ENCODE data around the gene GXYLT1. TPM values are rescaled to one million over a fixed set of nuclear protein-coding genes. Genes with fewer than 3 reads are reported as not detected.
"Not testable (repeated sequence)": the region's sequence is repeated elsewhere in the genome, so short reads cannot be mapped to it uniquely, and the experiment has no call there.

GXYLT1 gene
- total RNA-seq, 4 donors from 2014 or later = 7.4 to 14.7 (median 10.7) TPM

DNA sequence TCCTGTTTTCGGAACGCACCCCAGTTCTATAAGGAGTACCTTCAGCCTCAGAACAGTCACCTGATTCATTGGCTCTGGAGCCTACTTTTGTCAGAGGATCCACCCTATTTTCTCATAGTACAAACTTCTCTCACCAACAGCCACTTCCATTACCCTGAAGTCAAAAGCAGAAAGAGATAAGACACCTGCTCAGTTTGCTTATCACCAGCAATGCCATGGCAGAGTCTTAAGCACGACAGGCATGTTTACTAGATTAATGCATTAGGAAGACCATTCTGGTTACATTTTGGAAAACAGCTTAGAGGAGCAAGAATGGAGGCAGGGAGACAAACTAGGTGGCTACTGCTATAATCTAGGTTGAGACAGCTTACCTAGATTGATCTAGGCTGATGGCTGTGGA lies 67.7 kb downstream of the GXYLT1 start:
- H3K9me3 ChIP-seq = no peaks in the 10 kb centered on the region
- no peak overlapping the region for H3K27ac ChIP-seq
- H3K27me3 ChIP-seq = no peaks in the 10 kb centered on the region
- no peak overlapping the region for H3K4me3 ChIP-seq
- H3K36me3 ChIP-seq = no peaks in the 10 kb centered on the region
- TF ChIP-seq, protein P1, sequence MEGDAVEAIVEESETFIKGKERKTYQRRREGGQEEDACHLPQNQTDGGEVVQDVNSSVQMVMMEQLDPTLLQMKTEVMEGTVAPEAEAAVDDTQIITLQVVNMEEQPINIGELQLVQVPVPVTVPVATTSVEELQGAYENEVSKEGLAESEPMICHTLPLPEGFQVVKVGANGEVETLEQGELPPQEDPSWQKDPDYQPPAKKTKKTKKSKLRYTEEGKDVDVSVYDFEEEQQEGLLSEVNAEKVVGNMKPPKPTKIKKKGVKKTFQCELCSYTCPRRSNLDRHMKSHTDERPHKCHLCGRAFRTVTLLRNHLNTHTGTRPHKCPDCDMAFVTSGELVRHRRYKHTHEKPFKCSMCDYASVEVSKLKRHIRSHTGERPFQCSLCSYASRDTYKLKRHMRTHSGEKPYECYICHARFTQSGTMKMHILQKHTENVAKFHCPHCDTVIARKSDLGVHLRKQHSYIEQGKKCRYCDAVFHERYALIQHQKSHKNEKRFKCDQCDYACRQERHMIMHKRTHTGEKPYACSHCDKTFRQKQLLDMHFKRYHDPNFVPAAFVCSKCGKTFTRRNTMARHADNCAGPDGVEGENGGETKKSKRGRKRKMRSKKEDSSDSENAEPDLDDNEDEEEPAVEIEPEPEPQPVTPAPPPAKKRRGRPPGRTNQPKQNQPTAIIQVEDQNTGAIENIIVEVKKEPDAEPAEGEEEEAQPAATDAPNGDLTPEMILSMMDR (IDR thresholded peaks at IDR 0.05) = no peak
- no peak for TF ChIP-seq POLR2A (IDR thresholded peaks at IDR 0.05)
- no peak for DNase-seq
- H3K4me1 ChIP-seq = no peaks in the 10 kb centered on the region

GRCh38 chr12:42070036-42070435 lies 74.6 kb downstream of the GXYLT1 start:
- H3K27ac ChIP-seq = no peak overlapping the region
- no peak overlapping the region for H3K4me3 ChIP-seq
- no peak for DNase-seq

GRCh38 chr12:42059127-42059526 lies 85.5 kb downstream of the GXYLT1 start:
- H3K27ac ChIP-seq = no peak overlapping the region
- TF ChIP-seq, protein P1 (IDR thresholded peaks at IDR 0.05) = no peak
- TF ChIP-seq POLR2A (IDR thresholded peaks at IDR 0.05) = no peak
- H3K4me1 ChIP-seq = no peaks in the 10 kb centered on the region
- no peak overlapping the region for H3K4me3 ChIP-seq
- H3K9me3 ChIP-seq = no peaks in the 10 kb centered on the region
- no peaks in the 10 kb centered on the region for H3K36me3 ChIP-seq
- no peak for DNase-seq
- no peaks in the 10 kb centered on the region for H3K27me3 ChIP-seq

More at GRCh38 chr12:42070036-42070435, 74.6 kb downstream of the GXYLT1 start:
- H3K27me3 ChIP-seq = no peaks in the 10 kb centered on the region
- no peaks in the 10 kb centered on the region for H3K36me3 ChIP-seq
- no peaks in the 10 kb centered on the region for H3K9me3 ChIP-seq
- H3K4me1 ChIP-seq = no peaks in the 10 kb centered on the region
- no peak for TF ChIP-seq POLR2A (IDR thresholded peaks at IDR 0.05)
- TF ChIP-seq, protein P1 (IDR thresholded peaks at IDR 0.05) = no peak

DNA sequence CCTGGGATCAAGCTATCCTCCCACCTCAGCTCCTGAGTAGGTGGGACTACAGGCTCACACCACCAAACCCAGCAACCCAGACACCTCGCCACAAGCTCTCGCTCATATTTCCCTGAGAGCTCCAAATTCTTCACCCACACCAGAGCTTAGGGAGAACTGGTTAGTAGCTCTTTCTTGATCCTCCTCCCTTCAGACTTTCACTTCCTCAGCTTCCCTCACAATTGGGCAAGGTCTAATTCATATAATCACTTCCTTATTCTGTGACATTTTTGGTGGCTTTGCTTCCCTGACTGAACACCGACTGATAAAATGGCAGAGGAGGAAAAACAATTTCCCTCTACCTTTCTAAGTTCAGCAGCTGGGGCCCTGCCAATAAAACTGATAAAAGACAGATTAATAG lies 88.5 kb downstream of the GXYLT1 start:
- Histone ChIP-seq H3K4me3 (no peak overlapping the region), H3K27me3 (no peaks in the 10 kb centered on the region), H3K4me1 (no peaks in the 10 kb centered on the region), H3K36me3 (no peaks in the 10 kb centered on the region), H3K27ac (no peak overlapping the region), H3K9me3 (no peaks in the 10 kb centered on the region)
- no peak for TF ChIP-seq POLR2A (IDR thresholded peaks at IDR 0.05)
- TF ChIP-seq, protein P1 (IDR thresholded peaks at IDR 0.05) = no peak
- no peak for DNase-seq

DNA sequence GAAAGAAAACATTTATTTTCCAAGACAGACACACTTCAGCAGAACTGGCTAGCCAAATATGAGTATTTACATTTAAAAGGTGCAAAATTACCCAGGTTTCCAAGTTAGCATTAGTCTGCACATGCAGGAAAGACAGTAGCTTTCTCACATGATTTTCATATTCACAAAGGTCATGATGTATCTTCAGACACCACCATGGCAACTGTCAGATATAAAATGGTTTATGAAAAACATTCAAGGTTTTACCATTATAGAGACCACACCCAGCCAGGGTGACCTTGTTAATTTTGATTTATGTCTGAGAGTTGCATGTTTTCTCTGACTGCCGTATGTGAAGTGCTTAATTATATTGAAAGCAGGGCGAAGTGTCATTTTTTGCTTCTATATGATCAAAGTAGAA lies 91.2 kb downstream of the GXYLT1 start:
- no peaks in the 10 kb centered on the region for H3K4me1 ChIP-seq
- H3K4me3 ChIP-seq = no peak overlapping the region
- H3K27ac ChIP-seq = no peak overlapping the region
- no peaks in the 10 kb centered on the region for H3K27me3 ChIP-seq
- TF ChIP-seq, protein P1 (IDR thresholded peaks at IDR 0.05) = no peak
- no peak for TF ChIP-seq POLR2A (IDR thresholded peaks at IDR 0.05)
- no peak for DNase-seq
- no peaks in the 10 kb centered on the region for H3K36me3 ChIP-seq
- H3K9me3 ChIP-seq = no peaks in the 10 kb centered on the region

DNA sequence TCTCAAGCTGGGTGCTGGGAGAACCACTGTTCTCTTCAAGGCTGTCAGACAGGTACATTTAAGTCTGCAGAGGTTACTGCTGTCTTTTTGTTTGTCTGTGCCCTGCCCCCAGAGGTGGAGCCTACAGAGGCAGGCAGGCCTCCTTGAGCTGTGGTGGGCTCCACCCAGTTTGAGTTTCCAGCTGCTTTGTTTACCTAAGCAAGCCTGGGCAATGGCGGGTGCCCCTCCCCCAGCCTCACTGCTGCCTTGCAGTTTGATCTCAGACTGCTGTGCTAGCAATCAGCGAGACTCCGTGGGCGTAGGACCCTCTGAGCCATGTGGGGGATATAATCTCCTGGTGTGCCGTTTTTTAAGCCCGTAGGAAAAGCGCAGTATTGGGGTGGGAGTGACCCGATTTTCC lies 95.7 kb downstream of the GXYLT1 start:
- not testable (repeated sequence) for H3K9me3 ChIP-seq, DNase-seq, H3K36me3 ChIP-seq, H3K27ac ChIP-seq, H3K4me3 ChIP-seq, H3K4me1 ChIP-seq, H3K27me3 ChIP-seq

All from Peyer's patch (tissue), 4 donors.